Activated T-helper 1 cell treated with Interleukin-2 at 50 U/mL for 16 hours (primary cell): ENCODE data around the gene GIMAP1.
"Not testable (repeated sequence)": the region's sequence is repeated elsewhere in the genome, so short reads cannot be mapped to it uniquely, and the experiment has no call there.

Experiments
- DNase-seq: peaks from one replicate; pipeline ENCODE4 v3.0.0-alpha.2; 2020; ENCODE audit warnings: low read depth

Gene GIMAP1

GRCh38 chr7:150716368-150716767 lies at the start of gene GIMAP1:
Gene GIMAP1, plus strand, starts transcription at chr7:150716613. Its CDS starts 2,435 bp downstream, at chr7:150719048.
- peak; percentile 56 for DNase-seq

DNA sequence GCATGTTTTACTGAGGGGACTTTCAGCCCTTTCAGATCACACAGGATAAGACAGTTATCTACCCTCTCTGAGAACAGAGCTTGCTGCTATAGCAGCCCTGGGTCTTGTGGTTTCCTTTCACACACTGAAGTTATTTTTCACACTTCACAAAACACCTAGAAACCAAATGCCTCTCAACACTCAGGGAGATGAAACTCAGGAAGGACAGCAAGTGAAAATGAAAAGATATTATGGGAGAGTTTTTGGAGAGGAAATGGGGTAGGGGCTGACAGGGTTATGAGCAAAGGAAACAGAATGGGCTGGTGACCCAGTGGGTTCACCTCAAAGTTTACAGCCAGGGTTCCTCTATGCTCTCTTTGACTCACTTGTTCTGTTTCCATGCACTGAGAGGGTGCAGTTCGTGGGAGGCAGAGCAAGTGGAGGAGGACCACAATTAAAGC lies 47.9 kb upstream of the GIMAP1 start:
- no peak for DNase-seq

DNA sequence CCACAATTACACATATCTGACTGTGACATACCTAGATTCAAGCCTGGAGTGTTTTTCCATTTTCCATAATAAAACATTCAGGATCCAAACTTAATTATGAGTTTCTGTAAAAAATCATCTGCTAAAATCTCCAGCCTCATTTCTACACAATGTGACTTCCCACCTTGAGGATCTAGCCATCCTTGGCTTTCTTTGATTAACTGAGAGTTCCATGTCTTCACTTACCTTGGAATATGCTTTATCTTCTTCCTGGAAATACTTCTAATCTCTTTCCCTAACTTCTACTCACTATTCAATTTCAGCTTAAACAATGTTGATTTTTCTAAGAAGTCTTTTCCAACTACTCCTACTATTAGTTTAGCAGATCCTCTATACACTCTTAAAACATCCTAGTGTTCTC lies 47.4 kb upstream of the GIMAP1 start:
- DNase-seq: no peak

GRCh38 chr7:150671798-150672585 lies 44.4 kb upstream of the GIMAP1 start:
- not testable (repeated sequence) for DNase-seq

DNA sequence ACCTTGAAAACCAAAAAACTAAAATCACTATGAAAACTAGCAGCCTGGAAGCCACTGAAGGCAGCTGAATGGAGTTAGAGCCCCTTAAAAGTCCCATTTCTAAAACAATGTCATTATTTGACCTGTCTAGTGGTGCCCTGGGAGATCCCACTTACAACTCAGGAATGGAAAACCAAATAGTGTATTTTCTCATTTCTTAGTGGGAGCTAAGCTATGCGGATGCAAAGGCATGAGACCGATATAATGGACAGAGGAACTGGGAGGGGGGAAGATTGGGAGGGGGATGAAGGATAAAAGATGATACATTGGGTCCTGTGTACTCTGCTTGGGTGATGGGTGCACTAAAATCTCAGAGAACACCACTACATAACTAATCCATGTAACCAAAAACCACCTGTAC lies 40.7 kb upstream of the GIMAP1 start:
- no peak for DNase-seq

- not testable (repeated sequence) for DNase-seq
Measured at GRCh38 chr7:150676276-150676675, 40.1 kb upstream of the GIMAP1 start.

DNA sequence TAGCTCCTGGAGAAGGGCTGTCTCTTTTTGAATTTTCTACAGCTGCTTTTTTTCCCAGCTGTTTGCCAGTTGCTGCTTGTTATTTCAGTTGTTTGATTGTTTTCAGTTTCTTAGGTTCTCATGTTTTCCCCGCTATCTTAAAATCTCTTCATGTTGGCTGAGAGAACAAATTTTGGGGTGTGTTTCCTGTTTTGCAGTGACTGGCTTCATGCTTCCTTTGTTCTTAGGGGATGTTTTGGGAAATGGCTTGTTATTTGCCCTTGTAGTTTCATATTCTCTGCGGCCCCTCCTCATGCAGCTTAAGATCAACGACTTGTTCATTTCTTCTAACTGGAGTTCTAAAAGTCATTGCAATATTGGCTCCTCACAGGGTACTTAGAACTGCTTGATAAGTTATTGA lies 39.6 kb upstream of the GIMAP1 start:
- not testable (repeated sequence) for DNase-seq

GRCh38 chr7:150678601-150679000 lies 37.8 kb upstream of the GIMAP1 start:
- not testable (repeated sequence) for DNase-seq

DNA sequence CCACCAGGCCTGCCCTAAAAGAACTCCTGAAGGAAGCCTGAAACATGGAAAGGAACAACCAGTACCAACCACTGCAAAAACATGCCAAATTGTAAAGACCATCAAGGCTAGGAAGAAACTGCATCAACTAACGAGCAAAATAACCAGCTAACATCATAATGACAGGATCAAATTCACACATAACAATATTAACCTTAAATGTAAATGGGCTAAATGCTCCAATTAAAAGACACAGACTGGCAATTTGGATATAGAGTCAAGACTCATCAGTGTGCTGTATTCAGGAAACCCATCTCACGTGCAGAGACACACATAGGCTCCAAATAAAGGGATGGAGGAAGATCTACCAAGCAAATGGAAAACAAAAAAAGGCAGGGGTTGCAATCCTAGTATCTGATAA lies 36.0 kb upstream of the GIMAP1 start:
- DNase-seq: not testable (repeated sequence)

DNA sequence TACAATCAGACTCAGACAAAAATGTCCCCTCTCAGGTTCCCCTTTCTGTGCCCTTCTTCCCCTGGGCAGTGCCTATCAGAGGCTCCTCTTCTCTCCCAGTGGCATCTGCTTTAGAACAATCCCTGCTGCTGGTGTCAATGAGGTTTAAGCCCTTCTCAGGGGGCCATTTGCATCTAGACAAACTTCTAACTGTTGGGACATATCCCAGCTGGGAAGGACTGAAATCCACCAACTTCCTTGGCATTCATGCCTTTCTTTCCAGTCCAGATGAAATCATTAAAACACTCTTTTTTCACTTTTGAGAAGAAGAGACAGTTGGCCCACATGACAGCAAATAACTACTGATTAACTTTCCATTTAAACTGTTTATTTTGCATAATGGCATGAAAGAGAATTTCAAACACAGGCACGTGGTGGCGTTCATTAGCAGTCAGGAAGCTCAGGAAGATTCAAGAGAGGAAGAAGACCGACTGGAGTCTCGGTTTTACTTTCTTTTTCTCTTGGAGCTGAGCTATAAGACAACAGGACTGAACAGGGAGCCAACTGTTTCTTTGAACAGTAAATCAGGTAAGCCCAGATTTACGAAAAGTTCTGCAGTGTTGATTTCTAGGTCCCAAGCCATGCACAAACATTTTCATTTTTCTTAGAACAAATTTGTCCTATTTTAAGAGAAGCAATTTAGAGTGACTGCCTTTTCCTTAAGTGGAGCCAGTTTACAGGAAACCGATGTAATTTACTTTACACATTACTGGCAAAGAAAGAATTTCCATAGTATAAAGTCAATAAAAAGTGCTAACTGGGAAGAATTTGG lies 31.0 kb upstream of the GIMAP1 start, which contains the start of gene GIMAP2:
TSS of gene GIMAP2 (plus strand) at position 488 of the 811 bp plus-strand sequence. CDS start 1,354 bp downstream, outside the sequence.
- DNase-seq: no peak

- DNase-seq: no peak
Measured at GRCh38 chr7:150686030-150686631, 30.3 kb upstream of the GIMAP1 start.

GRCh38 chr7:150688630-150689029 lies 27.8 kb upstream of the GIMAP1 start:
- DNase-seq: no peak

DNA sequence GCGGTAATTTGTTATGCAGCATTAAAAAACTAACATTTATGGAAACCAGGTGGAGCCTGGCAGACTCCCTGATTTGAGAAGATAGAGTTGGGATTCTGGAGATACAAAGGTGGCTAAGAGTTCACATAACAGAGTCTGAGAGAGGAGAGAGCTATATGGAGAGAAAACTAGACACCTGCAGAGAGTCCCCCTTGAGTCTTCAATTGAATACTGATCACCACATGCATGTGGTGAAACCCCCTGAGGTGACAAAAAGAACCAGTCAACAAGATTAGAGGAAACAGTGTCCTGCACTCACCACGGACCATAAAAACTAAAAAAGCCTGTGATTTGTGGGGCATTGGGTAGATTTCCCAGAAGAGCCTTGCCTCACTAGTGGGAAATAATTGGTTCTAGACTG lies 20.8 kb upstream of the GIMAP1 start:
- DNase-seq: no peak

GRCh38 chr7:150703209-150703608 lies 13.2 kb upstream of the GIMAP1 start:
- DNase-seq: no peak

DNA sequence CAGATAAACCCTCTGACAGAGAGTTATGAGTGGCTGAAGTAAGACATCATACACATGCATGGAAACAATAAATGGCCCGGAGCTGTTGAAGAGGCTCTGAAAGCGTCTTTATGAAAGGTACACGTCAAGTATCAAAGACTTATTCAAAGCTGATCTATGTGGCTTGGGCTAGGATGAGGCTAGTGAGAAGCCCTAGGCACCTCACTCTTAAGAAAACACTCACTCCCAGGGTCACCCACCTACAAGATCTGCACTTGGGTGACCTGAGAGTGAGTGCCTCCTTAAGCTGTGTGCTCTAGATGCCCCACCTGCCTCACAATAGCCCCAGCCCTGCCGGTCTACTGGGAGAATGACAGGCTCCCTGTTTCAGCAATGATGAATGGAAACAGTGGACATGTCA lies 1.1 kb upstream of the GIMAP1 start:
- no peak for DNase-seq

DNA sequence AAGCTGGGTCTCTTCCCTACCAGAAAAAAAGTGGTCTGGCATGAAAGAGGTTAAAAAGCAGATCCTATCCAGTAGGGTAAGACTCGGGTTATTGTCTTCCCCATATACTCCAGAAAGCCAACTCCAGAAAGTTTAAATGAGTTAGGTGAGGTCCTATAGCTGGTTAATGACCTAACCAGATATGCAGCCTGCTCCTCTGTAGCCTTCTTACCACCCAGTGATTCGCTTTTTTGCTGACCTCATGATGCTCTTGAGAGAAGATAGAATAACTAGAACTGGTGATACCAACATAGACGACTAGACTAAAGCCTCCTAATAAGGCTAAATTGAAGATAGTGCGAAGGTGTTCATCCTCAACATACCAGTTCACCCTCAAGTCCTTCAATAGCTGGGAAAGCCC lies 675 bp upstream of the GIMAP1 start:
- DNase-seq: no peak

DNA sequence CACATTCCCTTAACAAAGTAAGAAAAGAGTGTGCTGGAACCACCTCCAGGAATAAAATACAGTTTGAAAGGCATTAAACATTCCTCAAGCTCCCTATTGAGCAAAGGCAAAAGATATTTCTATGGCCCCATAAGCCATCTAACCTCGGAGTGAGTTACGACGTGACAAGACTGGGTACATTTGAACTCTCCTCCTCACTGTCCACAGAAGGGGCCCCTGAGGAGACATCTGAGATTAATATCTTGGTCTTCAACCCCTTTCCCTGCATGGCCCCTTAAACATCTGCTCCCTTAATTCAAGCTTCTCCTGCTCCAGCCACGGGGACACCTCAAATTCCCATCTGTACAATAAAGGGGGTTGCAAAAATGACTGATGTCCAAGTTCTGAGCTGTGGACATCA lies 526 bp downstream of the GIMAP1 start:
- DNase-seq: no peak

- no peak for DNase-seq
Measured at GRCh38 chr7:150717814-150718420, 1.5 kb downstream of the GIMAP1 start.

DNA sequence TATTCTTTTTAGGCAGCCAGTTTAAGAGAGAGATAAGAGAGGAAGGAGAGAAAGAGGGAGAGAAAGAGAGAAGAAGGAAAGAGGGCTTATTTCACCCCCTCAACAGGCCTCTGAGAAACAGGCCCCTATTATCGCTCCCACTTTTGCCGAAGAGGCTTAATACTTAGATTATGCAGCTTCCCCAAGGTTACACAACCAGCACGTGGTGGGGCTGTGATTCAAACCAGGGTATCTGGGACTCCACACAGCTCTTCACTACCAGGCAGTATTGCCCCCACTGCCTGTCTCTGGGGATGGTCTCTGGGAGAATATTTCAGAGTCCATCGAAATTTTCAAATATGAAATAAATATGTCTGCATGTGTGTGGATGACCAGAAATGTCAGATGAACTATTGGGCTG lies 3.0 kb downstream of the GIMAP1 start:
- no peak for DNase-seq

DNA sequence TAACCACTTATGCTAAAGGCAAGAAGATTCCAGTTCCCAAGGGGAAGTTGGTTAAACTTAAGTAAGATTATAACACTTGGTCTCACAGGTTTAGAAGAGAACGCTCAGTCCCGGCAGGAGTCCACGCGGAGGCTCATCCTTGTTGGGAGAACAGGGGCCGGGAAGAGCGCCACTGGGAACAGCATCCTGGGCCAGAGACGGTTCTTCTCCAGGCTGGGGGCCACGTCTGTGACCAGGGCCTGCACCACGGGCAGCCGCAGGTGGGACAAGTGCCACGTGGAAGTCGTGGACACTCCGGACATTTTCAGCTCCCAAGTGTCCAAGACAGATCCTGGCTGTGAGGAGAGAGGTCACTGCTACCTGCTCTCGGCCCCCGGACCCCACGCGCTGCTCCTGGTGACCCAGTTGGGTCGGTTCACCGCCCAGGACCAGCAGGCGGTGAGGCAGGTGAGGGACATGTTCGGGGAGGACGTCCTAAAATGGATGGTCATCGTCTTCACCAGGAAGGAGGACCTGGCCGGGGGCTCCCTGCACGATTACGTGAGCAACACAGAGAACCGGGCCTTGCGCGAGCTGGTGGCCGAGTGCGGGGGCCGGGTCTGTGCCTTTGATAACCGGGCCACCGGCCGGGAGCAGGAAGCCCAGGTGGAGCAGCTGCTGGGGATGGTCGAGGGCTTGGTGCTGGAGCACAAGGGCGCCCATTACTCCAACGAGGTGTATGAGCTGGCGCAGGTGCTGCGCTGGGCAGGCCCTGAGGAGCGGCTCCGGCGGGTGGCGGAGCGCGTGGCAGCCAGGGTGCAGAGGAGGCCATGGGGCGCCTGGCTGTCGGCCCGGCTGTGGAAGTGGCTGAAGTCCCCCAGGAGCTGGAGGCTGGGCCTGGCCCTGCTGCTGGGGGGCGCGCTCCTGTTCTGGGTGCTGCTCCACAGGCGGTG lies 3.8 kb downstream of the GIMAP1 start:
- DNase-seq: no peak

- no peak for DNase-seq
Measured at GRCh38 chr7:150721970-150722373, 5.6 kb downstream of the GIMAP1 start.
